ENCODE results near the gene ACSF3.

ACSF3 gene

GRCh38 chr16:89051521-89052166 is 42.0 kb upstream of the ACSF3 start:
- Histone ChIP-seq H3K9ac (ENCODE audit: low read length) (no peak overlapping the region), H3K36me3 (ENCODE audit: control insufficient read depth, insufficient read depth, low read length) (no peaks in the 10 kb centered on the region), H3K27me3 (ENCODE audit: control insufficient read depth, insufficient read depth, low read length) (peaks cover 8% of the 10 kb centered on the region), H3K27ac (ENCODE audit: low read depth, low read length) (no peak overlapping the region), H3K4me1 (ENCODE audit: control insufficient read depth, insufficient read depth, low read length) (no peaks in the 10 kb centered on the region), H3K4me3 (ENCODE audit: low read length) (peak overlapping the region; percentile 55)

GRCh38 chr16:89052191-89052889 is 41.3 kb upstream of the ACSF3 start:
- Histone ChIP-seq H3K36me3 (ENCODE audit: control insufficient read depth, insufficient read depth, low read length) (no peaks in the 10 kb centered on the region), H3K27me3 (ENCODE audit: control insufficient read depth, insufficient read depth, low read length) (peaks cover 9% of the 10 kb centered on the region), H3K4me1 (ENCODE audit: control insufficient read depth, insufficient read depth, low read length) (no peaks in the 10 kb centered on the region), H3K4me3 (ENCODE audit: low read length) (peak overlapping the region; percentile 55), H3K9ac (ENCODE audit: low read length) (no peak overlapping the region), H3K27ac (ENCODE audit: low read depth, low read length) (no peak overlapping the region)

GRCh38 chr16:89052890-89053724 is 40.5 kb upstream of the ACSF3 start:
- Histone ChIP-seq H3K36me3 (ENCODE audit: control insufficient read depth, insufficient read depth, low read length) (no peaks in the 10 kb centered on the region), H3K9ac (ENCODE audit: low read length) (no peak overlapping the region), H3K27ac (ENCODE audit: low read depth, low read length) (no peak overlapping the region), H3K27me3 (ENCODE audit: control insufficient read depth, insufficient read depth, low read length) (peaks cover 8% of the 10 kb centered on the region), H3K4me1 (ENCODE audit: control insufficient read depth, insufficient read depth, low read length) (no peaks in the 10 kb centered on the region), H3K4me3 (ENCODE audit: low read length) (peak overlapping the region; percentile 55)

GRCh38 chr16:89053725-89054029 is 40.0 kb upstream of the ACSF3 start:
- no peak overlapping the region for H3K27ac ChIP-seq (ENCODE audit: low read depth, low read length)
- H3K4me1 ChIP-seq (ENCODE audit: control insufficient read depth, insufficient read depth, low read length) = no peaks in the 10 kb centered on the region
- peaks cover 6% of the 10 kb centered on the region for H3K27me3 ChIP-seq (ENCODE audit: control insufficient read depth, insufficient read depth, low read length)
- no peak overlapping the region for H3K9ac ChIP-seq (ENCODE audit: low read length)
- no peaks in the 10 kb centered on the region for H3K36me3 ChIP-seq (ENCODE audit: control insufficient read depth, insufficient read depth, low read length)
- peak overlapping the region; percentile 52 for H3K4me3 ChIP-seq (ENCODE audit: low read length)

GRCh38 chr16:89054261-89054661 is 39.4 kb upstream of the ACSF3 start:
- H3K36me3 ChIP-seq (ENCODE audit: control insufficient read depth, insufficient read depth, low read length) = no peaks in the 10 kb centered on the region
- no peak overlapping the region for H3K4me3 ChIP-seq (ENCODE audit: low read length)
- H3K27me3 ChIP-seq (ENCODE audit: control insufficient read depth, insufficient read depth, low read length) = peaks cover 6% of the 10 kb centered on the region
- no peak overlapping the region for H3K27ac ChIP-seq (ENCODE audit: low read depth, low read length)
- H3K4me1 ChIP-seq (ENCODE audit: control insufficient read depth, insufficient read depth, low read length) = no peaks in the 10 kb centered on the region
- no peak overlapping the region for H3K9ac ChIP-seq (ENCODE audit: low read length)

GRCh38 chr16:89054714-89055113 is 38.9 kb upstream of the ACSF3 start:
- peaks cover 6% of the 10 kb centered on the region for H3K27me3 ChIP-seq (ENCODE audit: control insufficient read depth, insufficient read depth, low read length)
- no peak overlapping the region for H3K4me3 ChIP-seq (ENCODE audit: low read length)
- H3K27ac ChIP-seq (ENCODE audit: low read depth, low read length) = no peak overlapping the region
- H3K36me3 ChIP-seq (ENCODE audit: control insufficient read depth, insufficient read depth, low read length) = no peaks in the 10 kb centered on the region
- no peaks in the 10 kb centered on the region for H3K4me1 ChIP-seq (ENCODE audit: control insufficient read depth, insufficient read depth, low read length)
- H3K9ac ChIP-seq (ENCODE audit: low read length) = no peak overlapping the region

GRCh38 chr16:89055313-89055712 is 38.3 kb upstream of the ACSF3 start:
- Histone ChIP-seq H3K36me3 (ENCODE audit: control insufficient read depth, insufficient read depth, low read length) (no peaks in the 10 kb centered on the region), H3K9ac (ENCODE audit: low read length) (no peak overlapping the region), H3K4me1 (ENCODE audit: control insufficient read depth, insufficient read depth, low read length) (no peaks in the 10 kb centered on the region), H3K27me3 (ENCODE audit: control insufficient read depth, insufficient read depth, low read length) (peaks cover 6% of the 10 kb centered on the region), H3K27ac (ENCODE audit: low read depth, low read length) (no peak overlapping the region), H3K4me3 (ENCODE audit: low read length) (no peak overlapping the region)

GRCh38 chr16:89055894-89056555 is 37.6 kb upstream of the ACSF3 start:
- Histone ChIP-seq H3K27me3 (ENCODE audit: control insufficient read depth, insufficient read depth, low read length) (peaks cover 6% of the 10 kb centered on the region), H3K27ac (ENCODE audit: low read depth, low read length) (no peak overlapping the region), H3K36me3 (ENCODE audit: control insufficient read depth, insufficient read depth, low read length) (no peaks in the 10 kb centered on the region), H3K4me1 (ENCODE audit: control insufficient read depth, insufficient read depth, low read length) (no peaks in the 10 kb centered on the region), H3K9ac (ENCODE audit: low read length) (no peak overlapping the region), H3K4me3 (ENCODE audit: low read length) (no peak overlapping the region)

GRCh38 chr16:89056592-89056991 is 37.1 kb upstream of the ACSF3 start:
- Histone ChIP-seq H3K4me3 (ENCODE audit: low read length) (no peak overlapping the region), H3K36me3 (ENCODE audit: control insufficient read depth, insufficient read depth, low read length) (no peaks in the 10 kb centered on the region), H3K4me1 (ENCODE audit: control insufficient read depth, insufficient read depth, low read length) (no peaks in the 10 kb centered on the region), H3K9ac (ENCODE audit: low read length) (no peak overlapping the region), H3K27ac (ENCODE audit: low read depth, low read length) (no peak overlapping the region), H3K27me3 (ENCODE audit: control insufficient read depth, insufficient read depth, low read length) (peaks cover 6% of the 10 kb centered on the region)

GRCh38 chr16:89057738-89058137 is 35.9 kb upstream of the ACSF3 start:
- Histone ChIP-seq H3K27me3 (ENCODE audit: control insufficient read depth, insufficient read depth, low read length) (peaks cover 3% of the 10 kb centered on the region), H3K4me3 (ENCODE audit: low read length) (no peak overlapping the region), H3K4me1 (ENCODE audit: control insufficient read depth, insufficient read depth, low read length) (no peaks in the 10 kb centered on the region), H3K27ac (ENCODE audit: low read depth, low read length) (no peak overlapping the region), H3K36me3 (ENCODE audit: control insufficient read depth, insufficient read depth, low read length) (no peaks in the 10 kb centered on the region), H3K9ac (ENCODE audit: low read length) (no peak overlapping the region)

GRCh38 chr16:89058812-89059211 is 34.8 kb upstream of the ACSF3 start:
- H3K27me3 ChIP-seq (ENCODE audit: control insufficient read depth, insufficient read depth, low read length) = peaks cover 3% of the 10 kb centered on the region
- H3K27ac ChIP-seq (ENCODE audit: low read depth, low read length) = no peak overlapping the region
- H3K4me1 ChIP-seq (ENCODE audit: control insufficient read depth, insufficient read depth, low read length) = no peaks in the 10 kb centered on the region
- no peaks in the 10 kb centered on the region for H3K36me3 ChIP-seq (ENCODE audit: control insufficient read depth, insufficient read depth, low read length)
- H3K9ac ChIP-seq (ENCODE audit: low read length) = no peak overlapping the region
- H3K4me3 ChIP-seq (ENCODE audit: low read length) = no peak overlapping the region

- H3K4me3 ChIP-seq (ENCODE audit: low read length) = no peak overlapping the region
- peaks cover 3% of the 10 kb centered on the region for H3K27me3 ChIP-seq (ENCODE audit: control insufficient read depth, insufficient read depth, low read length)
- H3K36me3 ChIP-seq (ENCODE audit: control insufficient read depth, insufficient read depth, low read length) = no peaks in the 10 kb centered on the region
Observed at GRCh38 chr16:89060207-89060794, 33.4 kb upstream of the ACSF3 start.

More at GRCh38 chr16:89060207-89060794, 33.4 kb upstream of the ACSF3 start:
- Histone ChIP-seq H3K27ac (ENCODE audit: low read depth, low read length) (no peak overlapping the region), H3K4me1 (ENCODE audit: control insufficient read depth, insufficient read depth, low read length) (no peaks in the 10 kb centered on the region), H3K9ac (ENCODE audit: low read length) (no peak overlapping the region)
